Panc1 (cell line): ENCODE data around the gene SNX18. TPM values are rescaled to one million over a fixed set of nuclear protein-coding genes. Genes with fewer than 3 reads are reported as not detected.

Experiments
- ATAC-seq: fragments of 200-7000 bp; cut with Tn5 transposase; 2 replicates; pipeline ENCODE4 v1.9.1; 2020; ENCODE audit warnings: mild to moderate bottlenecking, moderate library complexity
- BruUV-seq: library from RNA; stranded (reverse); fragments of 400-500 nt; replicated peaks from 2 replicates; lab custom pipeline; 2021; lab: Mats Ljungman, UMichigan
- CTCF ChIA-PET: fragments of 300-600 bp; sonication (Branson Sonifier 250); formaldehyde crosslinking; loops from one replicate; lab custom pipeline; 2022; ENCODE audit warnings: antibody characterized with exemption; lab: Charles Lee
- POLR2A ChIA-PET: fragments of 300-600 bp; sonication (Branson Sonifier 250); formaldehyde crosslinking; loops from one replicate; lab custom pipeline; 2022; ENCODE audit warnings: antibody characterized with exemption; lab: Charles Lee
- DNase-seq: peaks from one replicate; pipeline ENCODE4 v3.0.0-alpha.2; 2010; ENCODE audit warnings: low read depth, low spot score
- H3K27ac ChIP-seq: 2 replicates; pipeline ENCODE4 v1.5.1; 2011; ENCODE audit warnings: mild to moderate bottlenecking, low read length, inconsistent platforms
- H3K27me3 ChIP-seq: fragments of 200-500 bp; sonication (Bioruptor generic); 2 replicates; pipeline ENCODE4 v1.6.0; 2014; ENCODE audit warnings: low read length, inconsistent platforms; ENCODE audit not compliant: control insufficient read depth, insufficient read depth
- H3K36me3 ChIP-seq: fragments of 200-500 bp; sonication (Bioruptor generic); 2 replicates; pipeline ENCODE4 v1.5.1; 2014; ENCODE audit warnings: inconsistent platforms, mild to moderate bottlenecking, low read length, moderate library complexity; ENCODE audit not compliant: control insufficient read depth, insufficient read depth
- H3K4me1 ChIP-seq: 2 replicates; pipeline ENCODE4 v1.5.1; 2011; ENCODE audit warnings: inconsistent platforms, mild to moderate bottlenecking, low read length, moderate library complexity; ENCODE audit not compliant: control insufficient read depth, insufficient read depth
- H3K4me3 ChIP-seq, 2 experiments: 2 replicates each; pipeline ENCODE4 v1.5.1; 2011 to 2012; ENCODE audit warnings: low read depth in 2 of 2, low read length in 2 of 2, mild to moderate bottlenecking in 2 of 2, inconsistent platforms in 1 of 2, moderate library complexity in 1 of 2
- H3K9me3 ChIP-seq: fragments of 200-500 bp; sonication (Bioruptor generic); 2 replicates; pipeline ENCODE4 v1.5.1; 2014; ENCODE audit warnings: low read depth, mild to moderate bottlenecking, inconsistent platforms, low read length, moderate library complexity; ENCODE audit not compliant: control insufficient read depth, insufficient read depth
- CTCF ChIP-seq: fragments of 450-650 bp; IDR thresholded peaks from 2 replicates; pipeline ENCODE4 v1.5.1; 2017; ENCODE audit warnings: mild to moderate bottlenecking
- POLR2AphosphoS5 ChIP-seq: IDR thresholded peaks from 2 replicates; pipeline ENCODE4 v1.6.1; 2012; ENCODE audit warnings: mild to moderate bottlenecking, low read depth, low read length, moderate library complexity
- REST ChIP-seq, 2 experiments: IDR thresholded peaks; 2 replicates each; pipeline ENCODE4 v1.6.1; 2011 to 2012; ENCODE audit warnings: low read depth in 2 of 2, control low read depth in 1 of 2, low read length in 1 of 2, mild to moderate bottlenecking in 1 of 2, moderate library complexity in 1 of 2; ENCODE audit not compliant: insufficient read depth in 1 of 2
- SIN3A ChIP-seq: IDR thresholded peaks from 2 replicates; pipeline ENCODE4 v1.6.1; 2012; ENCODE audit warnings: low read depth, mild to moderate bottlenecking, low read length, moderate library complexity, borderline replicate concordance; ENCODE audit not compliant: insufficient read depth
- TCF7L2 ChIP-seq: IDR thresholded peaks from 2 replicates; pipeline ENCODE4 v1.6.1; 2011; ENCODE audit warnings: mild to moderate bottlenecking, low read depth, low read length, inconsistent platforms
- in situ Hi-C: cut with HindIII; loops from 2 replicates; pipeline ENCODE4 v1.10.0; 2016; ENCODE audit warnings: low sequenced_read_pairs, low pct_unique_long_range_greater_than_20kb
- intact Hi-C: fragments of 100-400 bp; cut with micrococcal nuclease; formaldehyde crosslinking; loops from one replicate; pipeline ENCODE4 v1.10.0; 2022; ENCODE audit not compliant: unreplicated experiment
- total RNA-seq: library from RNA; stranded (reverse); gene quantifications from one replicate; pipeline ENCODE4 v1.2.1, GENCODE V29; 2021; ENCODE audit not compliant: unreplicated experiment

Gene SNX18
- total RNA-seq, 1 experiment from 2014 or later = 14.4 TPM

- POLR2A ChIA-PET = no interaction called here
- no peaks in the 10 kb centered on the region for H3K4me1 ChIP-seq
- no peak overlapping the region for H3K4me3 ChIP-seq
- ATAC-seq (no peak), DNase-seq (no peak)
- intact Hi-C loops (no loop called here), in situ Hi-C loops (no loop called here)
- H3K27ac ChIP-seq = no peak overlapping the region
- no TSS peak for BruUV-seq
- CTCF ChIA-PET = no interaction called here
- TF ChIP-seq CTCF = no peak
- no peak for TF ChIP-seq POLR2AphosphoS5
- no peak for TF ChIP-seq SIN3A
- no peak for TF ChIP-seq TCF7L2
- TF ChIP-seq REST (IDR thresholded peaks at IDR 0.05; ENCODE audit: insufficient read depth in 1 of 2, low read depth in 2 of 2, low read length in 1 of 2) = no peak
- no peaks in the 10 kb centered on the region for H3K36me3 ChIP-seq
- no peaks in the 10 kb centered on the region for H3K27me3 ChIP-seq
- no peaks in the 10 kb centered on the region for H3K9me3 ChIP-seq
Measured at GRCh38 chr5:54593779-54594178, 76.2 kb downstream of the SNX18 start.

- no peaks in the 10 kb centered on the region for H3K36me3 ChIP-seq
- ChIA-PET POLR2A (no interaction called here), CTCF (no interaction called here)
- no peak overlapping the region for H3K27ac ChIP-seq
- no peak for TF ChIP-seq TCF7L2
- TF ChIP-seq POLR2AphosphoS5 = no peak
- TF ChIP-seq REST (IDR thresholded peaks at IDR 0.05; ENCODE audit: insufficient read depth in 1 of 2, low read depth in 2 of 2, low read length in 1 of 2) = no peak
- no peak for TF ChIP-seq SIN3A
- no peak for TF ChIP-seq CTCF
- intact Hi-C loops (no loop called here), in situ Hi-C loops (no loop called here)
- DNase-seq (no peak), ATAC-seq (no peak)
- no peaks in the 10 kb centered on the region for H3K4me1 ChIP-seq
- no peaks in the 10 kb centered on the region for H3K9me3 ChIP-seq
- H3K27me3 ChIP-seq = no peaks in the 10 kb centered on the region
- BruUV-seq = no TSS peak
- H3K4me3 ChIP-seq = no peak overlapping the region
Measured at GRCh38 chr5:54594181-54594580, 76.6 kb downstream of the SNX18 start.
